Adrenal gland (tissue), 5 donors: ENCODE data around the gene NAP1L4.

ENCODE experiments used
- CTCF ChIP-seq, 6 experiments: fragments of 450-650 bp in 4 of 6; fragments of 200-600 bp in 2 of 6; sonication (generic) in 1 of 6; IDR thresholded peaks; 1 replicate in 5 of 6; 2 replicates in 1 of 6; pipeline versions ENCODE4 v1.5.1 to v1.8.0; 2016 to 2021; ENCODE audit warnings: antibody characterized with exemption in 6 of 6, mild to moderate bottlenecking in 2 of 6, moderate library complexity in 1 of 6
- POLR2A ChIP-seq, 2 donors: fragments of 450-650 bp; IDR thresholded peaks; one replicate each; pipeline ENCODE4 v1.6.1; 2017; ENCODE audit warnings: antibody characterized with exemption in 2 of 2, mild to moderate bottlenecking in 2 of 2, moderate library complexity in 1 of 2
- donor health status: DM: no; HTN: no; CAD: no.

- TF ChIP-seq POLR2A (IDR thresholded peaks at IDR 0.05): no peak
- TF ChIP-seq CTCF (IDR thresholded peaks at IDR 0.05): no peak
These were observed 51.0 kb downstream of the NAP1L4 start for GRCh38 chr11:2940921-2941821.
